GM21381 (cell line): Measurements from ENCODE around the gene AFF3.

Experiments used
- ATAC-seq: cut with Tn5 transposase; IDR thresholded peaks from one replicate; pipeline ENCODE4 v1.9.1; 2021; ENCODE audit warnings: mild to moderate bottlenecking, moderate library complexity; ENCODE audit not compliant: unreplicated experiment

AFF3 gene

DNA sequence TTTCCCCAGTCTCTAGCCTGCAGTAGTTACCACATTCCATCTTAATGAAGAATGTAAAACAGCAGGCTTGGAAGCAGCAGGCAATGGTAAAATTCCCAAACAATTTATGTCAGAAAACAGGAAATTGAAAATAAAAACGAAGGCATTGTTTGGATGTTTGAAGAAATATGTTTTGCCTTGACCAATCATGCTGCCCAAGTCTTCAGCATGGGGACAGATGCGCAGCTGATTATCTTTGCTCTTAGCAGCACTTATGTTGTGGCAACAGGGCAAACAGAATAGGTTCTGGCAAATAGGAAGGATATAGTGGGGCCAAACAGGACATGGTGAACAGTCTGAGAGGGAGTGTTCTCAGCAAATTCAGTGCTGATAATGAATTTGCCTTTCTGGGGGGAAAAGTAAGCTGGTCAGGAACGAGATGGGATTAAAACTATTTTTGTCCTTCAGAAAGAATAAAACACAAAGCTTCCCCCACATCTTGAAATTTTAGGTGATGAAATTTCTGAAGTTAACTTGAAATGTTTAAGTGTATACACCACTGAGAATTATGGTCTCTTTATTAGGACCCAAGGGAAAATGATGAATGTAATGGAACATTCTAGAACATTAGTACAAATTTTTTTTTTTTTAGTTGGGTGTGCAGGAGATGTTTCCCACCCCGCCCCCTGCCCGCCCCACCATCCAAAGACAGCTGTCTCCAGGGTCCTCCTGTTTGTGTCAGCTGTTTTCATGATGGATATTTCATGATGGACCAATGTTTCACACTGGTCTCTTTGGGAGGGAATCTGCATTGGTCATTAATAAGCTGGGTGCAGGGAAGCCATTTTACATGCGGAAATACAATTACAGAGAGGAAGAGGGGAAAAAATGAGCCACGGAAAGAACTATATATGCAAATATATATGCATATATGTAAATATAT, 413.0 kb downstream of the AFF3 start:
- no peak for ATAC-seq

DNA sequence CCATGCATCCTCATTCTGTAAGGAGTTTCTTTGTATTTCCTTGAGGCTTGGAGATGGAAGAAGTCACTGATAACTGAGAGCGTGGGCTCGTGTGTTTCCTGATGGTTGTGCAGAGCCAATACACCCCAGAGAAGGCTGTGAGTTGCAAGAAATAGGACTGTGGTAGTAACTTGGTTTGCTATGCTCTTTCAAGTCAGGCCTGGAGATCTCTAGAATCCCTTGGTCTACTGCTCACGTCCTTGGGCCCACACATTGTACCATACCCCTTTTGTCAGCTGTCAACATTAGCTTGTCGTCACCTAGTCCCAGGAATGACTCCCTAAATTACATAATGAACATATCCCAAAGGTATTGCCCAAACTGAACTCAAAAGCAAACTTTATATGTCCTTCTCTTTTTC, 414.2 kb downstream of the AFF3 start:
- no peak for ATAC-seq

DNA sequence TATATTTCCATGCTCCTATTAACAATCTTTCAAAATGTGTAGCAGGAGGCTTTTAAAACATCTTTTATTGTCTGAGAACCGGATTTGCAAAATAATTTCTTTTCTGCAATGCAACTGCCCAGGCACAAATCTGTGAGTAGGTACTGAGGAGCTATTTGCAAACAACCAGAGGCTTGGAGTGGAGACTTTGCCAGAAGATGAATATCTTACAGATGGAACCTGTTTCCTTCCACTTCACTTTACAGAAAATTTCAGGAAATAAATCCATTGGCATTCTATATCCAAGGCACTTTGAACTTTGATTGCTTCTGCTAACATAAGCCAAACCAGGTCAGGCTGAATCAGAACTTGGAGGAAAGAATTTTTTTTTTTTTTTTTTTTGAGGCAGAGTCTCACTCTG, 415.2 kb downstream of the AFF3 start:
- ATAC-seq = no peak

DNA sequence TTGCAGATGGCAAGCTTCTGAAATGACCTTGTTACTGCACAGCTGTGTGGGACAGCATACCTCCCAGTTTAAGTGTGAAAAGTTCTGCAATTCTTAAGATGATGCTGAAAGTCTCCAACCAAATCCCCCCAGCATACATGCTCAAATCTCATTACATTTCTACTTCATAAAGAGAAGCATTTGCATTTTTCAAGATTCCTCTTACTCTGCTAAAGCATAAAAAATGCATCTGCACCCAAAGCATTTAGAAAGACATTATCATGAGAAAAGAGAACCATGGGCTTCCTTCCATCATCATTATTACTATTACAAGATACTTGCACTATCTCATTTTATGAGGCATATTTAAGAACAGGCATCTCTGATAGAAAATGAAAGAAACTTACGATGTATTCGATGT, 415.7 kb downstream of the AFF3 start:
- ATAC-seq = no peak

DNA sequence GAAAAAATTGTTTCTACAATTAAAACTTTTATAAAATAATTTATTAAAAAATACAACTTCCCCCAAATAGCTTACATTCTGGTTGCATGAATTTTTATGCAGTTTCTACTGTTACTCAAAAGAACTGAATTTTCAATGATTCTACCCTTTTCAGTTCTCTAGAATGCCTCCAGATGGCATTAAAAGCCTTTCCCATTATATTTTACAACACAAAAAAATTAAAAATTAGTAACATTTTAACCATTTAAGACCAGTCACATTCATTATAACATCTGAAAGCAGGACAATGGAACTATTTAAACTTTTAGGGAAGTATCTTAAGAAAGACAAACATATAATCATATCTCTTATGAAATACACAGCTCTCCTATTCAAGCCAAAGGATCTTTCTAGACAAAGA, 416.6 kb downstream of the AFF3 start:
- no peak for ATAC-seq

DNA sequence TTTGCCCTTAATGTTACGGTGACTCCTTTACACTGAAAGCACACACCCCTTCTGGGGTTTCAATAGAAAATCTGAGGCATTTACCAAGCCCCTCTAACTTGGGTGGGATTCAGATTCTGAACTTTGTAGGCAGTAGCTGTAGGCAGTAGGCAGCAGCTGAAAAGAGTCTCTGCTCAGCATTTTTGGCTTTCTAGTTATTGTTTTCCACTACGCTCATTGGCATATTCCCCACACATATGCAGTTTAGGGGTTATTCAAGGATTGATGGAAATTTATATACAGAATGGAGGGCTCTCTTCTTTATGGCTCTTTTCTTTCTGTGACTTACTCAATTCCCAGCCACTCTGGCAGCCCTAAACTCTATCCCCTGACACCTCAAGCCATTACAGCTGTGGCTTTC, 419.9 kb downstream of the AFF3 start:
- ATAC-seq = no peak

DNA sequence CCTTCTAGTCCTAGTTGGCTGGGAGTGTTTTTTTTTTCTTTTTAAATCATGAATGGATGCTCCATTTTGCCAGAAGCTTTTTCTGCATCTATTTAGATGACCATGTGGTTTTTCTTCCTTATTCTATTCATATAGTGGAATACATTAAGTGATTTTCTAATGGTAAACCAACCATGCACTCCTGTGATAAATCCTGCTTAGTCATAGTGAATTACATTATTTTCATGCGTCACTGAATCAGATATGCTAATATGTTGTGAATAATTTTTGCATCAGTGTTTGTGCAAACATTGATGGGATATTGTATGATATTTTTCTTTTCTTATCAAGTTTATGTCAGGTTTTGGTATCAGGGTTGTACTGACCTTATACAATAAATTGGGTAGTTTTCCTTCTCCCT, 423.3 kb downstream of the AFF3 start:
- no peak for ATAC-seq

DNA sequence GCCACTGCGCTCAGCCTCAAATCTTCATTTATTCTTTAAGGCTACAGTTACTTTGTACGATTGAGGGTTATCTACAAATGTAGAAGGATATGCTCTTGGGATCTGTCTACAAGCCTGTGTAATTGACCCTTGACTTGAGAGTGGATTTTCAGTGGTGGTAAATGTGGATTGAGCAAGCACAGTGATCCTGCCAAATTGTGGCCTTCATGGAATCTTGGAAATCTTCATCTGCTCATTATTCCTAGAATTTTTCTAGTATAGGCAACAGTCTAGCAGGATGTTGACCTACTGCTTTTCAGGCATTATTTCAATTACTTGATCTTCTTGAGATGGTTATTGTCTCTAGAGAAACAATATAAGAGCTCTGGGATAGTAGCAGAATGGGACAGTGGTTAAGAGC, 426.4 kb downstream of the AFF3 start:
- no peak for ATAC-seq

DNA sequence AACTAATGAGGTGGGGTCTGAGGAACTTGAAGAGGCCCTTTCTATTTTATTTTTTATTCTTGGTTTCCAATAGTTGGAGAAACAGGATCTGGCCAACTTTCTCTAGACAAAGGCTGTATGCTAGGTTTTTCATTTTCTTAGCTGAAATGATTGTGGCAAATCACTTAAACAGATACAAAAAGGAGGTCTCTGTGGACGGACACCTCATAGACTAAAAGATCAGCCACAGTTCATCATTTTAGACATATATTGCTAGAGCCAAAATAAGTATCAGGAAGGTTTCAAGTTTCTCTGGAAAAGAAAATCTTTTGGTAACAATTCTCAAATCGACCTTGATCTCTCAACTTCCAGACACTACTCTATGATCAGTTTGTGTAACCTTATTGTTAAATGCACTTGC, 428.0 kb downstream of the AFF3 start:
- no peak for ATAC-seq

DNA sequence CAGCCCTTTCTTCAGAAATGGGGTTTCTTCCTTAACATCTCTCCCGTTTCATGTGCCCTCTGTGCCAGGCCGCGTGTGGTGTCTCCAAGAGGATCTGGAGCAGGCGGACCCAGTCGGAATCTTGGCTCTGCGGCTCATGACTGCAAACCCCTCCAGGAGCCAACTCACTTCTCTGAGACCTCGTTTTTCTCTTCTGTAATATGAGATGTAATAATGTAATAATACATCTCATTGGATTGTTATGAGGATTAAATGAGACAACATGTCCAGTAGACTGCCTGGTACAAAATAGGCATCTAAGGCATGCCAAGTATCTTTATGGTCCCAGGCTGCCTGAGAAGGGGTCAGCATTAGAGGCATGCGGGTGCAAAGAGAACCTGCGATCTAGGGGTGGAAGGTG, 431.2 kb downstream of the AFF3 start:
- no peak for ATAC-seq

DNA sequence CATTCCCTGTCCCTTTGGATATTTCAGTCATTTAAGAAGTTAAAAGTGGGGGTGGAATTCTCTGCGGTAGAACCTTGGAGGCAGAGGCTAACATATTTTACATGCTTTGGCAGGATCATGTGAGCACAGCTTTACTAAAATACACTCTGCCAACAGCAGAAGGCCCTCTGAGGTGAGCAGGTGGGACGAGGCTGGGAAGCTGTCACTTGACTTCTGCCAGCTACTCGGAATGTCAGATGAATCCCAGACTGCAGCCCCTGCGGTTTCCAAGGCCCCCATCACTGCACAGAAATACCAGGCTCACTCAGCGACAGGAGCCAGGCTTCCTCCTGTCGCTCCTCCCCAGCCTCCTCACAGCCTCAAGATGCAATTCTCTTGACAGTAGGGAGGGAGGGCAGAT, 431.7 kb downstream of the AFF3 start:
- ATAC-seq = no peak

DNA sequence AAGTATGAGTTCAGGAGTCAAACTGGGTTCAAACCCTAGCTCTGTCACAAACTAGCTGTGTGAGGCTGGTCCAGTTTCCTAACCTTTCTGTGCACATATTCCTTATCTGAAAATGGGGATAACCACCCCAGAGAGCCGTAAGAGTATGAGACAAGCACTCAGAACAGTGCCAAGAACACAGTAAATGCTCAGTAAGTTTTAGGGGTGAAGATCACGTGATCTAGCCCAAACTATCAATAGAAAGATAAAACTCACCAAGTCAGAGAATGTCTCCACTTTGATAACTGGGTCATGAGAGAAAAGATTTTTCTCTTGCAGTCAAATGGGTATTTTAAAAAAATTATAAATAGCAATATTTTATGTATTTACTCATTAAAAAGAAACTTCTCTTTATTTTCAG, 433.2 kb downstream of the AFF3 start:
- ATAC-seq = no peak

DNA sequence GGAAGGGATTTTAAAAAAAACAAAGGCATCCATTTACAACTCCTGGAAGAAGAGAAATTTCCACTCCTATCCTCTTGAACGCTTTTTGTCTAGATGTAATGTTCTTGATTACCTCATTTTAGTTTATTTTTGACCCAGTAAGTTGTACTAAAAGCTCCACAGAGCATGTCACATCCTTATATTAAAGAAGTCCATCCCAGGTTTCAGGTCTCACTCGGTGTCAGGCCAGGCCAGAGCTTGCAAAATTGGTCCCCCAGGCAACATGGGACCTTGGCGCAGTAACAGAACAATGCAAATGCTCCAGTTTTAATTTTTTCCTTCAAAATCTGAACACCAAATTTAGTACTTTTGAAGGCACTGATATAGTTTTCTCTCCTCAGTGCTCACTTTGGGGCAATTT, 434.2 kb downstream of the AFF3 start:
- ATAC-seq = no peak

DNA sequence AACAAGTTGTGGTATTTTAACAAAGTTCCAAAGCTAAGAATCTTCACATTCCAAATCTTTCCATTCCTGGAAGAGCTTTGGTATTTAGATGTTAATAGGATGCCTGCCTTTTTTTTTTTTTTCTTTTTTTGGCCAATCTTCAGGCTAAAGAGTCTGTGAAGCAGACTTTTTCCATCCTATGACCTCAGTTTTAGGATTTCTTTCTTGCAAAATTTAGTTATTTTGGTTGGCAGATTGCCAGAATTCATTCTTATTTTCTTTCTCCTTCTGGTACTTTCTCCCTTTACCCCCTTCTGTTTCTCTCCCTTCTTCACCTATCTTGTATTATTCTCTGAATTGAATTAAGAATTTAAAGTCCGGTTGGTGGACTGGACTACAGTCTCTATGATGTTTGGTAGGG, 434.8 kb downstream of the AFF3 start:
- ATAC-seq = no peak

DNA sequence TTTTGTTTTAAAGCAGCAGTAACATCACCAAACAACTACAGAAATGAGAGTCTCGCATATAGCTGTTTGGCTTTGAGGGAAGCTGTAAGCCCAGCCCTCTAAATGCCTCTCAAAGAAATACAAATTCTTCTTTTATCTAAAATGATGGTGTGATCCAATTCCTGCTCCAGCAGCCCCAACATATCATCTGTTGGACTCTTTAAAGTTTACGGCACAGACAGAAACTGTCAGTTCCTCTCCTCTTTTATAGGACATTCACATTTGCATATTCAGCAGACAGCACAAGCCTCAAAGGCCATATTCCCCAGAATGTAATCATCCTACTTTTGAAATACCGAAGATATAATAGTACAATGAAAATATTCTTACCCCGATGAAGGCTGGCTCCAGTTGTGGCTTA, 435.7 kb downstream of the AFF3 start:
- no peak for ATAC-seq

DNA sequence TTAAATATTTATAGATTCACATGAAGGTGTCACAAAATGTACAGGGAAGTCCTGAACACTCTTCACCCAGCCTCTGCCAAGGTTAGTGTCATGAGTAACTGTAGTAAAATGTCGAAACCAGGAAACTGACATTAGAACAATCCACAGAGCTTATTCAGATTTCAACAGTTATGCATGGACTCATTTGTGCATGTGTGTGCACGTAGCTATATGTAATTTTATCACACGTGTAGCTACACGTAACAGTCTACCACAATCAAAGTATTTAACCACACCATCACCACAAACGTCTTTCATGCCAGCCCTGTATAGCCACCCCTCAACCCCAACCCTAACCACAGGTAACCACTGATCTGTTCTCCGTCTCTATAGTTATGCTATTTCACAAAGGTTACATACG, 440.9 kb downstream of the AFF3 start:
- no peak for ATAC-seq

DNA sequence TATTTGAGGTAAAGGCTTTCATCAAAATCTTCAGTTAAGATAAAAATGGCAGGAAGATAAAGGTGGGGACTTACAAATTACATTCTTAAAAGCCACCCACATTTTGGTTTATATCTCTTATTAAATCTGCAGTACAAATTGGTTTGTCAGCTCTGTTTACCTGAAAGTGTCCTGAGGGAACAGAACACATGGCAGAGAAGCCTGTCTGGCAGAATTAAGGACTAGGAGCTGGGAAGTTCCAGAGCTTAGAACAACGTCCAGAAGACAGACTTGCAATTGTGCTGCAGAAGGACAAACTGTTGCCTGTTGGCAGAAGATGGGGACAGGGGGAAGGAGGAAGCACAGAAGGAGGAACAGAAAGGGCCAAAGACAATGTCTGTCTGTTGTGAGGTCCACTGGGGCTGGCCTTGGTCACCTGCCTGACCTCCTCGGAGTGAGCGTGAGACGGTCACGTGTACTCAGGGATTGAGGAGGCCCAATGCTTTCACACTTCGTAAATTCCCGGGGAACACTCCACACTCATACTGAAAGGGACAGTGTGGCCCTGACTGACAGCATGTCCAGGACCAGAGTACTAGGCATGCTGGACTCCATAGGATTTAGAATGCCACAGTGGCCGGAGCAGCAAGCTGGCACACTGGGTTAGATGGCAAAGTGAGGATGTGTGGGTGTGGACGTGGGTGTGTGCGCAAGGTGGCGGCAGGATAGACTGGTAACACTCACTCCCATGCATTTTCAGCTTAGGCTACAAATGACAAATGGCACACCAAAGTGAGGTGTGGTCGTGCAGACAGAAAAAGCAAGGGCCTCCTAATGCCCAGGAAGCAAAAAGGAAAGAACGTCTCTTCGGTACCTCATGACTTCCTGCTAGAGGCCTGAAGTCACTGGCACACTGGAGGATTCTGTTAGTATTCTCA, 441.6 kb downstream of the AFF3 start:
- ATAC-seq = no peak

DNA sequence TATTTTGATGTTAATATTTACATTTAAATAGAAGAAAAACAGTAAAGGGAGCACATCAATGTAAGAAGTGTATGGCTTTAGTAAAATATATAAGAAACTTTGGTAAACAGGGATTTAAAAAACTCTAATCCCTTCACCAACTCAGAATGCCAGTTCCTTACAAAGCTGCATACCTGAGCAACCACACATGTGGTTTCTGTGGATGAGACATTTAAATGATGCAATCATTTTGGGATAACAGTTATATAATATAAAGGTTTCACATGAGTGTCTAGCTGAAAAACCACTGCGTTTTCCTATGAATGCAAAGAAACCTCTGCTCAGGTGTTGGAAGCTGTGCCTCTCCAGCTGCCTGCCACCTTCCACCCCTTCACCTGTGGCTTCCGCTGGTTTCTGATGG, 443.5 kb downstream of the AFF3 start:
- ATAC-seq = no peak

DNA sequence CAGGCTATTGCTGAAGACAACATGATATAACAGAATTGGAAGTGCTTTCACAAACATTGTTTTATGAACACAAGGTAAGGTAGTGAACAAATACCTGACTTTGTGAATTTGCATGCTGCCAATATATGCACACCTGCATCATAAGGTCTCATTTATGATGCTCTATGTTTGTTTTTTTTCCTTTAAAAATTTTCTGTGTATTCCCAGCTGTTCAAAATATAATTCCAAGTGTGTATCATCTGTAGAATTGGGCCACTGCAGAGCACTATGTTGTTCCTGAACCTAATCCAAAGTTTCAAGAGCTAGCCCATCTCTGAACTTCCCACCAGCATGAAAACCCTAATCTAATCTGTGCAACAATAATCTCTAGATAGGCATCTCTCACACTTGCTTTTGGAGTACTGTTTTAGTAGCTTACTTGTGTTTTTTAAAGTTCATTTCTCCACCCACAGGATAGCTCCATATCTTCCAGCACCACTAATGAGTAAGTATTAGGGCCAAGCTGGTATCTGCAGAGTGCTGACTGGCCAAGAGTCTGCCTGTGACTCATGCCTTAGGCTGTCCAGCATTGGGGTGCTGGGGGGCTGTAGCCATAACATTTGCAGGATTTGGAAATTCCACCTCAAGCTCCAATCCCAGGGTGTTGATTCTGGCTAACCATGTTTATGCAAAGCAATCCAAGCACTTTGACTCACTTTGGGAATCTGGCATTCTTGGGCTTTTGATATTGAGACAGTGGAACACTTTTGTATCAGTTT, 444.4 kb downstream of the AFF3 start:
- ATAC-seq = no peak

DNA sequence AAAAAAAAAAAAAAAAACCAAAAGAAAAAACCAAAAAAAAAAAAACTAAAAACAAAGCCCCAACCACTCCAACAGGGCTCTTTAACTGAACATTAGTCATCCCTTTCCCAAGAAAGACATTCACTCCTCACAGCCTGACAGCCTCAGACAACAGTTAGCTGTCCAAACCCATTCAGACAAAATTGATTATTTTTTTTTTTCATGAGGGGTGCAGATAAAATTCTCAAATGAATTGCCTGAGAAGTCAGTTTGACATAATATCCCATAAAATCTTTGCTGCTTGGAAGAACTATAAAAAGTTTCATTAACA, 446.5 kb downstream of the AFF3 start:
- ATAC-seq = no peak

DNA sequence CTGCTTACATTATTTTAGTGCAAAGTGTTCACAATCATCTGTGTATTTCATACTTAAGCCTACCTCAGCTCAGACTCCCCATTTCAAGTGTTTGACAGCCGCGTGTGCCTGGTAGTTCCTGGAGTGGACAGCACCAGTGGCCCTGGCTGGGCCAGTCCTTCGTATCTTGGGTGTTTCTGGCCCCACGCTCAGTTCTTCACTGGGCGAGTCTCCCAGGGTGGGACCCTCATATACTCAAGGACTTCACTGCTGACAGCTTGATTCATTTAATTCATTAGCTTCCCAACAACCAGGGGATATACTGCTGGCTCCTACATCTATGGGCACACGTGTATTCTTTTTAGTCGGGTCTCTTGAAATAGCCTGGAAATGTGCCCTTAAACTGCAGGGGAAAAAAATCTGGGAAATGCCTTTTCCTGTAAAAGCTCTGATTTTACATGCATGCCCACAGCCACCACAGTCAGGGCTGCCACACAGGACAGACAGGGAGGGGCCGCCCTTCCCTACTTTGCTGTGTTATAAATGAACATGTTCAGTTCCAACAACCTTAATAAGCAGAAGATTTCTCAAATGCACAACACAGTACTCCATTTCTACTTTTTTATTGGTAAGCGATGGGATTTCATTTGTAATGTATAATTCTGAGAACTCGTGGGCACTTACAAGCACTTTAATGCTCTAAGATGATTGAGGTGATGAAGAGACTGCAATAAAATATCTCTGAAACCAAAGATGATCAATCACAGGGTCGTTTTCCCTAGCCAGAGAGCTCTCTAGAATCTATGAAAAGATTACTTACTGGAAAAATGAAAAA, 447.1 kb downstream of the AFF3 start:
- ATAC-seq = no peak
